Renal cortex interstitium (tissue), 11 donors: ENCODE results near the gene MRPS31. TPM values are rescaled to one million over a fixed set of nuclear protein-coding genes. Genes with fewer than 3 reads are reported as not detected.
A peak's percentile ranks its signal among the peaks of the same experiment; 100 is the strongest.

Source experiments
- DNase-seq, 11 donors: peaks; one replicate each; pipeline ENCODE4 v3.0.0-alpha.2; 2013; ENCODE audit warnings: low read depth in 9 of 11, low spot score in 4 of 11; ENCODE audit errors: extremely low read depth in 1 of 11
- polyA plus RNA-seq, 3 donors: library from polyadenylated mRNA; unstranded; fragments of 120-200 nt; gene quantifications; one replicate each; pipeline ENCODE4 v1.2.1, GENCODE V29; 2013; ENCODE audit not compliant: insufficient read length in 3 of 3

MRPS31 gene
- polyA plus RNA-seq, 3 donors: 43.2 to 56.0 (median 51.3) TPM

DNA sequence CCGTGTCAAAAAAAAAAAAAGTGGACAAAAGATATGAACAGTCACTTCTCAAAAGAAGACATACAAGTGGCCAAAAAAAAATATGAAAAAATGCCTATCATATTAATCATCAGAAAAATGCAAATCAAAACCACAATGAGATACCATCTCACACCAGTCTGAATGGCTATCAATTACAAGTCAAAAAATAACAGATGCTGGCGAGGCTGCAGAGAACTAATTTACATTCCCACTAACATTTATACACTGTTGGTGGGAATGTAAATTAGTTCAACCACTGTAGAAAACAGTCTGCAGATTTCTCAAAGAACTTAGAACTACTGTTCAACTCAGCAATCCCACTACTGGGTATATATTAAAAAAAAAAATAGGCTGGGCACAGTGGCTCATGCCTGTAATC, 78.0 kb downstream of the MRPS31 start:
- DNase-seq: no peak

DNA sequence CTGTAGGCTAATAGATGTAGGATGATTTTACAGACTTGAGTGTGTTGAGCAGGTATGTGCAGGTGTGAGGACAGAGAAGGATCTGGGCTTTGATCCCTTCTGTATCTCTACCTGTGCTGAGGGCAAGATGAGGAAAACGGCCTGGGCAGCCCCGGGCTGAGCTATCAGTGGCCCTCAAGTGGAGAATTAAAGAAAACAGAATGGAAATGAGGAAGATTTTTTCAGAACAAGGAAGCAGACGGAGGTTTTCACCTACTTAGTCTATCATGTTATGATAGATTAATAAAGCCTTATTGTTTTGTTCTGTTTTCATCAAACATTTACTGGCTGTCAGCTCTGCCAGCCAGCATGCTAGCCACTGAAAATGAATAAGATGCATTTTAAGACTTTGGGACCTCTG, 82.2 kb downstream of the MRPS31 start:
- no peak for DNase-seq

DNA sequence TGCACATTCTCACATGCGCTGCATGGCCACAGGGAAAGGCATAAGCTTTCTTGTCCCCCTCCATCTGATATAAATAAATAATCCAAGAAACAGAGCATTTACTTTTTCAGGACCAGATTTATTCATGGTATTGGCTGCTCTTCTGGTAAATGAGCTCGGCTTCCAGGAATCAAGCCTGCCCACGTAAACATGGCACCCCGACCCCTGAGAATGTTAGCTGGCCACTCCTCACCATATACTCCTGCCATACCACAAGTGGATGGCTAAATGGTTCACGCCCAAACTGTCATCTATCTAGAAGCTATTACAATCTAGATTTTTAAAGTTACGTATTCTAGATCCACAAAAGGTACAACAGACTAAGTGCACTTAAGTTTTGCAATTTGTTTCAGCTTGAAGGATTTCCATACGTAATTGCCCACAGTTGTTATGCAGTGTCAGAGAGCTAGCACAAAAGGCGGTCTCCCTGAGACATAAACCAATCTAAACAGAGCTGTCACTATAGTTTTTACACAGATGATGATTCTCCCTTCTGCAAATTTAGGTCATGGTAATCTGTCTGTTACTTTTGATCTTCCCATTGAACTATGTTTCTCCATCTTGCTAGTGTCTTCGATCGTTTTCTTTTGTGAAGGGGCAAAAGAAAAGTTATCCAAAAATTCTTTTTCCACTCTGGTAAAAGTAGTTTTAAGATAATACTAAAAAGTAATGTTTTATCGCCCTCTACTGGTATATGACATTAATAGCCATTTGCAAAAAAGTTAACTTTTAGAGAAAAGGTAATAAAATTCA, 88.3 kb downstream of the MRPS31 start:
- DNase-seq: peak in 1 of 11 donors; percentile 31

DNA sequence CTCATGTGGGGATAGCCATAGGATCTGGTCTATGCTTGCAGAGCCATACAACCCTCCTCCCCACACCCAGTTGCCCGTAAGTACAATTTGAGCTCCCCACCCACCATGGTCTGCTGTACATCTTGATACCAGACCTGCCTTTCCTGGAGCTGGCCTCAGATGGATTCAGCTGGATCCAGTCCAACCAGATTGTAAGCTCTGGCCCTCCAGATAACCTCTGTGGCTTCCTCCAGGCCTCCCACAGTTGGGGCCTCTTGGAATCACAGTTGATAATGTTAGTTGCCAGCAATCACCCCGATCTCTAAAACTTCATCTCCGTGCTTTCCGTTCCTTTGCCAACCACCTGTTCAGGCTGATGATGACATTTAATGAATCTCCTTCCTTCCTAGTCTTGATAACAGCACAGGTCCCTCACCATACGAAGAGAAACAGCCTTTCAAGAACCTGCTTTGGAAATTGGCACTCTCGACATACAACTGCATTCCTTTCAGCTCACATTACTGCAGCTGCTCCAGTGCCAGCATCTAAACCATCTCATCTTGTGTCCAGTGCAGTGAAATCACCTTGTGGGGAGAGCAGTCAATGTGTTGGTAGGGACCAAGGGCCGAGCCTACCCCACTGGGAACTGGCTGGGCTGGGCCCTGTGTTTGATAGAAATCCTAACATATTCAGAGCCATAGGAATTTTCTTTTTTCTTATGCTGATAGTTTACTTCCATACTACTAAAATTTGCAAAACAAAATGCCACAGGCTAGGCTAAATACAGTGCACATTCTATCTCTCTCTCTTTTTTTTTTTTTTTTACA, 89.4 kb downstream of the MRPS31 start:
- DNase-seq: no peak

DNA sequence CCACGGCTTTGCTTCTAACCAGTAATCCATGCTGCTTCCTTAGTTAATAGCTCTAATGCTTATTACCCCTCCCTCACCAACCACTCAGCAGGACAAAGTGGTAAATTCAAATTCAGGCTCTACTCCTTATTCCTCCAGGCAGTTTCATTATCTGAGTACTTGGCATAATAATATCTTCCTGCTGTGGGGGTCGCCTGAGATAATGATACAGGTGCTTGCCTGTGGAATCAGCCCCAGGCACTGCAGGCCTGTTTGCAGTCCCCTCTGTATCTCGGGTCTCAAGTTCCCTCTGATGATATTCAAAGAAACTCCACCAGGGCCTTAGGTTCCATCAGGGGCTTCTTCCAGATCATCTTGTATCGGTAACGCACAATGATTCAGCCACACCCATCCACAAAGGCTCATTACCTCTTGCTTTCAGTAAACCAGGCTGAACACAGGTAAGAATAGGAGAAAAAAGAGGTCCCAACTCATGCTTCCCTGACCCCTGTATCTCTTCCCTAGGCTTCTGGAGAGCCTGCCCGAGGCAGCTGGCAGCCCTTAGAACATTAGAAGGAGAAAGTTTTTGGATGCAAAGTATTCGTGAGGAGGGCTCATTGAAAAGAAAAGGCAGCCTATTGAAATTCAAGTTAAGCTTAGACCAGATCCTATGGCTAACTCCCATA, 90.2 kb downstream of the MRPS31 start:
- no peak for DNase-seq

DNA sequence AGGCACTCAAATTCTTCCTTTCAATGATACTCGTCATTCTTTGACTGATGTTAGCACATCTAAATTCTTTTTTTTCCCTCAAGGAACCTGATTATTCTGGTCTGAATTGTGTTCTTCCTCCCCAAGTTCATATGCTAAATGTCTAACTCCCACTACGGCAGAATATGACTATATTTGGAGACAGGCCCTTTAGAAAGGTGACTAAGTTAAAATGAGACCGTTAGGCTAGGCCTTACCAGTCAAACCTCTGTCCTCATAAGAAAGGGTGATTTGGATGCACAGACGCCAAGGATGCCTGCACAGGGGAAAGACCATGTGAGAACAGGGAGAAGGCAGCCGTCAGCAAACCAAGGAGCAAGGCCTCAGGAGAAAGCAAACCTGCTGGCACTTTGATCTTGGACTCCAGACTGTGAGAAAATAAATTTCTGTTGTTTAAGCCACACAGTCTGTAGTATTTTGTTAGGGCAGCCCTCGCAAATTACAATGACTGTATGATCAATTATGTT, 91.5 kb downstream of the MRPS31 start:
- DNase-seq: no peak

Other genes starting within 250 kb of the MRPS31 start
- 10 to 100 TPM; 13.2 to 18.0 (median 15.7) TPM for gene FOXO1, start 104.5 kb downstream of the MRPS31 start, polyA plus RNA-seq
- gene SLC25A15, start 18.4 kb upstream of the MRPS31 start, polyA plus RNA-seq: 10 to 100 TPM; 17.0 to 18.6 (median 17.6) TPM
- gene ELF1, start 248.1 kb upstream of the MRPS31 start, polyA plus RNA-seq: 10 to 100 TPM; 46.3 to 55.3 (median 53.6) TPM